Calu3 (cell line): ENCODE measurements around the gene PPP3CA. TPM values are rescaled to one million over a fixed set of nuclear protein-coding genes. Genes with fewer than 3 reads are reported as not detected.

Source experiments
- BruUV-seq: library from RNA; stranded (reverse); fragments of 400-500 nt; replicated peaks from 2 replicates; lab custom pipeline; 2021; lab: Mats Ljungman, UMichigan
- CTCF ChIA-PET: fragments of 300-600 bp; sonication (Branson Sonifier 250); formaldehyde crosslinking; loops from one replicate; lab custom pipeline; 2022; ENCODE audit warnings: antibody characterized with exemption; lab: Charles Lee
- DNase-seq: peaks from one replicate; pipeline ENCODE4 v3.0.0; 2022
- H3K27ac Mint-ChIP-seq: one replicate; pipeline ENCODE4 v1.8.0; 2022; ENCODE audit warnings: mixed read lengths; ENCODE audit not compliant: unreplicated experiment
- H3K27me3 Mint-ChIP-seq: one replicate; pipeline ENCODE4 v1.8.0; 2022; ENCODE audit warnings: mixed read lengths; ENCODE audit not compliant: unreplicated experiment
- H3K36me3 Mint-ChIP-seq: one replicate; pipeline ENCODE4 v1.8.0; 2022; ENCODE audit warnings: mild to moderate bottlenecking, moderate library complexity, mixed read lengths; ENCODE audit not compliant: insufficient read depth, unreplicated experiment
- H3K4me1 Mint-ChIP-seq: one replicate; pipeline ENCODE4 v1.8.0; 2022; ENCODE audit warnings: mild to moderate bottlenecking, low read depth, mixed read lengths; ENCODE audit not compliant: unreplicated experiment
- H3K4me3 Mint-ChIP-seq: one replicate; pipeline ENCODE4 v1.8.0; 2022; ENCODE audit warnings: mild to moderate bottlenecking, low read depth, moderate library complexity, mixed read lengths; ENCODE audit not compliant: unreplicated experiment
- H3K9me3 Mint-ChIP-seq: one replicate; pipeline ENCODE4 v1.8.0; 2022; ENCODE audit warnings: low read depth, mixed read lengths; ENCODE audit not compliant: unreplicated experiment
- intact Hi-C: fragments of 100-400 bp; cut with micrococcal nuclease; formaldehyde crosslinking; loops from one replicate; pipeline ENCODE4 v1.10.0; 2022; ENCODE audit not compliant: unreplicated experiment
- total RNA-seq: library from RNA; stranded (reverse); gene quantifications from 2 replicates; pipeline ENCODE4 v1.2.3, GENCODE V29; 2022
- TF ChIP-seq, protein P1 (sequence below): fragments of 200-600 bp; IDR thresholded peaks from one replicate; pipeline ENCODE4 v1.8.0; 2022; ENCODE audit warnings: antibody characterized with exemption; ENCODE audit not compliant: unreplicated experiment

PPP3CA gene
- total RNA-seq, 1 experiment from 2014 or later = 33.7 TPM

DNA sequence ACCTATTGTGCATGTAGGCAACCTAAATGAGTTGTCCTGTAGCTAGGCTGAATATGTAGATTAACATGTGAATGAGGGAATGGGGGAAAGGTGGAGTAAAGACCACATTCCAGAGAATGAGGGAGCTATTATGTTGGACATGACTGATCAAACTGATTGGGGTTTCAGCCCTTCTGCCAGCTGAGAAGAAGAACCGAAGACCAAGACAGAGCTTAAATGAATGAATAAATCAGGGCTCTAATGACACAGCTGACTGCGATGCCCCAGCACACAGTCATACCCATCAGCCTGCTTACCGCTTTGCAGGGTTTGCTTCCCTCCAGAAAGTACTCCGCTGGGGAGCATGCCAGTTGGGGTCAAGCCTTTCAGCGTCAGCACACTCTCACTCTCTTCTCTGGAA lies 315.4 kb downstream of the PPP3CA start:
- CTCF ChIA-PET = interaction anchor here (0.6 kb wide), 1 partner anchor 1142 kb away, joined by 3 read pairs; no protein-coding TSS in a partner anchor
- no peak overlapping the region for H3K4me3 Mint-ChIP-seq

DNA sequence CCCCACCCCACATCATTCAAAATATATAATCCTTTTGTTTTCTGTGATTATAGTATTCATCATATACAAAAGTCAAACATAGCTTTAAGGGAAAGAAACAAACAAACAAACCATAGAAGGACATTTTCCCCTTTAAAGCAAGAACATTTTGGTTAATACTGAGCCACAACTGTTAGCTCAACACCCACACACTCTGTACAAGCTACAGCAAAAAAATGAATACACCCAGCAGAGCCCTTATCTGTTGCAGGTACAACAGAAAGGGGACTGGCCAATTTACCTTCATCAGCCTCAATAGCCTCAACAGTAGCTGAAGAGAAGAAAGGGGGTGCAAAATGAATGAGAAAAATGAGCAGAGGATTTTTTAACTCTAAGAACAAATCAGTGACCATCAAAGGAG lies 318.4 kb downstream of the PPP3CA start:
- H3K27ac Mint-ChIP-seq = no peak overlapping the region

More for the DNA sequence above, 315.4 kb downstream of the PPP3CA start:
- H3K4me1 Mint-ChIP-seq = peaks cover 9% of the 10 kb centered on the region
- H3K27ac Mint-ChIP-seq = no peak overlapping the region
- no TSS peak for BruUV-seq
- TF ChIP-seq, protein P1, sequence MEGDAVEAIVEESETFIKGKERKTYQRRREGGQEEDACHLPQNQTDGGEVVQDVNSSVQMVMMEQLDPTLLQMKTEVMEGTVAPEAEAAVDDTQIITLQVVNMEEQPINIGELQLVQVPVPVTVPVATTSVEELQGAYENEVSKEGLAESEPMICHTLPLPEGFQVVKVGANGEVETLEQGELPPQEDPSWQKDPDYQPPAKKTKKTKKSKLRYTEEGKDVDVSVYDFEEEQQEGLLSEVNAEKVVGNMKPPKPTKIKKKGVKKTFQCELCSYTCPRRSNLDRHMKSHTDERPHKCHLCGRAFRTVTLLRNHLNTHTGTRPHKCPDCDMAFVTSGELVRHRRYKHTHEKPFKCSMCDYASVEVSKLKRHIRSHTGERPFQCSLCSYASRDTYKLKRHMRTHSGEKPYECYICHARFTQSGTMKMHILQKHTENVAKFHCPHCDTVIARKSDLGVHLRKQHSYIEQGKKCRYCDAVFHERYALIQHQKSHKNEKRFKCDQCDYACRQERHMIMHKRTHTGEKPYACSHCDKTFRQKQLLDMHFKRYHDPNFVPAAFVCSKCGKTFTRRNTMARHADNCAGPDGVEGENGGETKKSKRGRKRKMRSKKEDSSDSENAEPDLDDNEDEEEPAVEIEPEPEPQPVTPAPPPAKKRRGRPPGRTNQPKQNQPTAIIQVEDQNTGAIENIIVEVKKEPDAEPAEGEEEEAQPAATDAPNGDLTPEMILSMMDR = no peak
- DNase-seq = no peak
- H3K9me3 Mint-ChIP-seq = no peaks in the 10 kb centered on the region
- H3K27me3 Mint-ChIP-seq = no peaks in the 10 kb centered on the region
- no peaks in the 10 kb centered on the region for H3K36me3 Mint-ChIP-seq
- intact Hi-C loops = no loop called here

DNA sequence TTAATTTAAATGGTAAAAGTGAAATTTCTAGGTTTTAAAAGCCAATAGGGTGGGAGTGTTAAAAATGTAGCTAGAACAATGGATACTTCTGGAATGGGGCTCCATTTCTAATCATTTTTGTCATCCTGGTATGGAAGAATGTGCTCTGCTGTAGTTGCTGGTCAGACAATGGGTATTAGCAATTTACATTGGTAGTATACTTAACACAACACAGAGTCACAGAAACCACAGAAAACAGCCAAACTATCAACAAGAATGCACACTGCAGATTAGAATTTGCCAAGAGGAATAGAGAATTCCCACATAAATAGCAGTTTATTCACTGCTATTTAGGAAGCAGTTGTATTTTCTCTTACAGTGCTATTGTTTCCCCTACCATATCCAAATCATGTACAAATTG lies 319.6 kb downstream of the PPP3CA start:
- Mint-ChIP-seq H3K4me3 (no peak overlapping the region), H3K9me3 (no peaks in the 10 kb centered on the region), H3K4me1 (peaks cover under 1% of the 10 kb centered on the region), H3K27ac (no peak overlapping the region), H3K36me3 (peaks cover 2% of the 10 kb centered on the region), H3K27me3 (no peaks in the 10 kb centered on the region)
- intact Hi-C loops = no loop called here
- TF ChIP-seq, protein P1 = no peak
- CTCF ChIA-PET = no interaction called here
- DNase-seq = no peak
- BruUV-seq = no TSS peak

More for the DNA sequence above, 318.4 kb downstream of the PPP3CA start:
- Mint-ChIP-seq H3K9me3 (no peaks in the 10 kb centered on the region), H3K4me1 (no peaks in the 10 kb centered on the region), H3K4me3 (no peak overlapping the region), H3K27me3 (no peaks in the 10 kb centered on the region), H3K36me3 (no peaks in the 10 kb centered on the region)
- DNase-seq = no peak
- TF ChIP-seq, protein P1 = no peak
- intact Hi-C loops = no loop called here
- BruUV-seq = no TSS peak
- CTCF ChIA-PET = no interaction called here

DNA sequence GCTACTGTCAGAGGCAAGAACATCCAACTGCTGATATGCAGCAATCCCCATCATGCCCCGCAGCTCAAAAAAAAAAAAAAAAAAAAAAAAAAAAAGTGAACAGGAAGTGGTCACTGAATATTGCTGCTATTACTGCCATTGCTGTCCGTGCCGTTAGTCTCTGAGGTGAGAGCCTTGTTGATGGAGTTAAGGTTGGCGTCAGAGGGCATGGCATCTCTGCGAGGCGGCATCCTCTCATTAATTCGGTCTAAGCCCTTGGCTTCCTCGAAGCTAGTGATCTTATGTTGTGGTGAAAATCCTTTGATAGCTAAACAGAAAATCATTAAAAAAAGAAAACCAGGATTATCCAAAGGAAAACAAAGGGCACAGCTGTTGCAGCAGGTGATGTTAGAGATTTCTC lies 321.6 kb downstream of the PPP3CA start:
- CTCF ChIA-PET = interaction anchor here (0.6 kb wide), 1 partner anchor 601 kb away, joined by 4 read pairs; no protein-coding TSS in a partner anchor
- no peak for DNase-seq
- TF ChIP-seq, protein P1 = no peak
- peaks cover 20% of the 10 kb centered on the region for H3K4me1 Mint-ChIP-seq
- no peak overlapping the region for H3K27ac Mint-ChIP-seq
- H3K36me3 Mint-ChIP-seq = peaks cover 9% of the 10 kb centered on the region
- no peak overlapping the region for H3K4me3 Mint-ChIP-seq
- H3K9me3 Mint-ChIP-seq = no peaks in the 10 kb centered on the region
- BruUV-seq = no TSS peak
- H3K27me3 Mint-ChIP-seq = no peaks in the 10 kb centered on the region
- intact Hi-C loops = no loop called here
